GM18498 (cell line): ENCODE measurements around the gene RNF19B.

Source experiments
- ATAC-seq: cut with Tn5 transposase; IDR thresholded peaks from one replicate; pipeline ENCODE4 v1.9.1; 2021; ENCODE audit warnings: mild to moderate bottlenecking, moderate library complexity; ENCODE audit not compliant: unreplicated experiment

Gene RNF19B

GRCh38 chr1:32891241-32891570 lies 73.4 kb downstream of the RNF19B start:
- ATAC-seq: no peak

- no peak for ATAC-seq
Observed at GRCh38 chr1:32890516-32891240, 73.9 kb downstream of the RNF19B start.

- no peak for ATAC-seq
Observed at GRCh38 chr1:32889731-32890278, 74.8 kb downstream of the RNF19B start.

- ATAC-seq: no peak
Observed at GRCh38 chr1:32888677-32889420, 75.8 kb downstream of the RNF19B start.

GRCh38 chr1:32888134-32888533 lies 76.5 kb downstream of the RNF19B start:
- ATAC-seq: no peak

GRCh38 chr1:32887623-32888022 lies 77.0 kb downstream of the RNF19B start:
- ATAC-seq: no peak

GRCh38 chr1:32886828-32887414 lies 77.7 kb downstream of the RNF19B start:
- no peak for ATAC-seq
